PC-3 (cell line): ENCODE data around the gene PTPRF.

Experiments used
- CTCF ChIP-seq: fragments of 300-600 bp; sonication (generic); conservative IDR thresholded peaks from 2 replicates; pipeline ENCODE4 v1.5.1; 2017; ENCODE audit warnings: antibody characterized with exemption, low read depth, mild to moderate bottlenecking, low read length
- EZH2 ChIP-seq: fragments of 300-600 bp; sonication (generic); IDR thresholded peaks from one replicate; pipeline ENCODE4 v1.6.1; 2017; ENCODE audit warnings: antibody characterized with exemption, mild to moderate bottlenecking, low read length; ENCODE audit not compliant: unreplicated experiment

- TF ChIP-seq CTCF (no peak), EZH2 (no peak)
Measured at GRCh38 chr1:43558346-43558841, 27.7 kb downstream of the PTPRF start.
